Measurements from ENCODE around the gene ILDR2. TPM values are rescaled to one million over a fixed set of nuclear protein-coding genes. Genes with fewer than 3 reads are reported as not detected.
A peak's percentile ranks its signal among the peaks of the same experiment; 100 is the strongest.

Gene ILDR2
- under 1 TPM; 0.06 to 0.18 TPM for polyA plus RNA-seq

GRCh38 chr1:166975361-166976129 lies at the start of gene ILDR2:
Gene ILDR2, minus strand, starts transcription at chr1:166975540. Its CDS starts 272 bp downstream, at chr1:166975268.
- H3K4me3 ChIP-seq (ENCODE audit: low read depth in 1 of 2, low read length in 2 of 2): peak within 1 kb of the TSS; percentile 61 to 71
- no peaks in the 10 kb centered on the region for H3K36me3 ChIP-seq (ENCODE audit: control insufficient read depth in 2 of 2, insufficient read depth in 2 of 2, low read length in 1 of 2)
- 0 to 1% methylated on average over 71 to 97 of the region's 97 CpGs for WGBS, 2 donors
- peak within 1 kb of the TSS; percentile 14 to 34 for H3K27ac ChIP-seq (ENCODE audit: low read depth in 2 of 2, low read length in 1 of 2)
- H3K27me3 ChIP-seq (ENCODE audit: control insufficient read depth in 1 of 2, insufficient read depth in 2 of 2, low read length in 2 of 2): peaks cover 0 to 3% of the 10 kb centered on the region in 2 donors
- no peaks in the 10 kb centered on the region for H3K9me3 ChIP-seq (ENCODE audit: control insufficient read depth in 2 of 2, insufficient read depth in 1 of 2, low read depth in 1 of 2, low read length in 1 of 2)
- no peaks in the 10 kb centered on the region for H3K4me1 ChIP-seq (ENCODE audit: control insufficient read depth in 2 of 2, insufficient read depth in 2 of 2, low read length in 1 of 2)

GRCh38 chr1:167022384-167022783 lies 47.0 kb upstream of the ILDR2 start:
- Histone ChIP-seq H3K27me3 (ENCODE audit: control insufficient read depth in 1 of 2, insufficient read depth in 2 of 2, low read length in 2 of 2) (no peaks in the 10 kb centered on the region), H3K4me1 (ENCODE audit: control insufficient read depth in 2 of 2, insufficient read depth in 2 of 2, low read length in 1 of 2) (no peaks in the 10 kb centered on the region), H3K4me3 (ENCODE audit: low read depth in 1 of 2, low read length in 2 of 2) (no peak overlapping the region), H3K27ac (ENCODE audit: low read depth in 2 of 2, low read length in 1 of 2) (no peak overlapping the region), H3K9me3 (ENCODE audit: control insufficient read depth in 2 of 2, insufficient read depth in 1 of 2, low read depth in 1 of 2, low read length in 1 of 2) (no peaks in the 10 kb centered on the region), H3K36me3 (ENCODE audit: control insufficient read depth in 2 of 2, insufficient read depth in 2 of 2, low read length in 1 of 2) (no peaks in the 10 kb centered on the region)
- 94 to 95% methylated on average over 1 of the region's 1 CpG for WGBS, 2 donors

GRCh38 chr1:167016100-167016750 lies 40.9 kb upstream of the ILDR2 start:
- 69 to 70% methylated on average over 6 of the region's 6 CpGs for WGBS, 2 donors
- Histone ChIP-seq H3K4me1 (ENCODE audit: control insufficient read depth in 2 of 2, insufficient read depth in 2 of 2, low read length in 1 of 2) (no peaks in the 10 kb centered on the region), H3K9me3 (ENCODE audit: control insufficient read depth in 2 of 2, insufficient read depth in 1 of 2, low read depth in 1 of 2, low read length in 1 of 2) (no peaks in the 10 kb centered on the region), H3K4me3 (ENCODE audit: low read depth in 1 of 2, low read length in 2 of 2) (no peak overlapping the region), H3K36me3 (ENCODE audit: control insufficient read depth in 2 of 2, insufficient read depth in 2 of 2, low read length in 1 of 2) (no peaks in the 10 kb centered on the region), H3K27me3 (ENCODE audit: control insufficient read depth in 1 of 2, insufficient read depth in 2 of 2, low read length in 2 of 2) (no peaks in the 10 kb centered on the region), H3K27ac (ENCODE audit: low read depth in 2 of 2, low read length in 1 of 2) (no peak overlapping the region)

GRCh38 chr1:167013108-167013929 lies 38.0 kb upstream of the ILDR2 start:
- H3K27me3 ChIP-seq (ENCODE audit: control insufficient read depth in 1 of 2, insufficient read depth in 2 of 2, low read length in 2 of 2): no peaks in the 10 kb centered on the region
- no peaks in the 10 kb centered on the region for H3K36me3 ChIP-seq (ENCODE audit: control insufficient read depth in 2 of 2, insufficient read depth in 2 of 2, low read length in 1 of 2)
- no peaks in the 10 kb centered on the region for H3K9me3 ChIP-seq (ENCODE audit: control insufficient read depth in 2 of 2, insufficient read depth in 1 of 2, low read depth in 1 of 2, low read length in 1 of 2)
- no peak overlapping the region for H3K27ac ChIP-seq (ENCODE audit: low read depth in 2 of 2, low read length in 1 of 2)
- no peaks in the 10 kb centered on the region for H3K4me1 ChIP-seq (ENCODE audit: control insufficient read depth in 2 of 2, insufficient read depth in 2 of 2, low read length in 1 of 2)
- H3K4me3 ChIP-seq (ENCODE audit: low read depth in 1 of 2, low read length in 2 of 2): no peak overlapping the region
- 48 to 51% methylated on average over 8 of the region's 8 CpGs for WGBS, 2 donors

- no peaks in the 10 kb centered on the region for H3K4me1 ChIP-seq (ENCODE audit: control insufficient read depth in 2 of 2, insufficient read depth in 2 of 2, low read length in 1 of 2)
- no peaks in the 10 kb centered on the region for H3K36me3 ChIP-seq (ENCODE audit: control insufficient read depth in 2 of 2, insufficient read depth in 2 of 2, low read length in 1 of 2)
- H3K27ac ChIP-seq (ENCODE audit: low read depth in 2 of 2, low read length in 1 of 2): no peak overlapping the region
- 69 to 82% methylated on average over 2 of the region's 2 CpGs for WGBS, 2 donors
- H3K27me3 ChIP-seq (ENCODE audit: control insufficient read depth in 1 of 2, insufficient read depth in 2 of 2, low read length in 2 of 2): no peaks in the 10 kb centered on the region
- H3K9me3 ChIP-seq (ENCODE audit: control insufficient read depth in 2 of 2, insufficient read depth in 1 of 2, low read depth in 1 of 2, low read length in 1 of 2): no peaks in the 10 kb centered on the region
- H3K4me3 ChIP-seq (ENCODE audit: low read depth in 1 of 2, low read length in 2 of 2): no peak overlapping the region
Measured at GRCh38 chr1:167012570-167012969, 37.2 kb upstream of the ILDR2 start.

- WGBS, 2 donors: 84 to 93% methylated on average over 1 of the region's 1 CpG
- Histone ChIP-seq H3K4me3 (ENCODE audit: low read depth in 1 of 2, low read length in 2 of 2) (no peak overlapping the region), H3K27me3 (ENCODE audit: control insufficient read depth in 1 of 2, insufficient read depth in 2 of 2, low read length in 2 of 2) (no peaks in the 10 kb centered on the region), H3K4me1 (ENCODE audit: control insufficient read depth in 2 of 2, insufficient read depth in 2 of 2, low read length in 1 of 2) (no peaks in the 10 kb centered on the region), H3K27ac (ENCODE audit: low read depth in 2 of 2, low read length in 1 of 2) (no peak overlapping the region), H3K9me3 (ENCODE audit: control insufficient read depth in 2 of 2, insufficient read depth in 1 of 2, low read depth in 1 of 2, low read length in 1 of 2) (no peaks in the 10 kb centered on the region), H3K36me3 (ENCODE audit: control insufficient read depth in 2 of 2, insufficient read depth in 2 of 2, low read length in 1 of 2) (no peaks in the 10 kb centered on the region)
Measured at GRCh38 chr1:167011560-167012191, 36.3 kb upstream of the ILDR2 start.

- Histone ChIP-seq H3K27me3 (ENCODE audit: control insufficient read depth in 1 of 2, insufficient read depth in 2 of 2, low read length in 2 of 2) (no peaks in the 10 kb centered on the region), H3K27ac (ENCODE audit: low read depth in 2 of 2, low read length in 1 of 2) (no peak overlapping the region), H3K4me1 (ENCODE audit: control insufficient read depth in 2 of 2, insufficient read depth in 2 of 2, low read length in 1 of 2) (no peaks in the 10 kb centered on the region), H3K4me3 (ENCODE audit: low read depth in 1 of 2, low read length in 2 of 2) (no peak overlapping the region), H3K9me3 (ENCODE audit: control insufficient read depth in 2 of 2, insufficient read depth in 1 of 2, low read depth in 1 of 2, low read length in 1 of 2) (no peaks in the 10 kb centered on the region), H3K36me3 (ENCODE audit: control insufficient read depth in 2 of 2, insufficient read depth in 2 of 2, low read length in 1 of 2) (no peaks in the 10 kb centered on the region)
- 61 to 85% methylated on average over 2 of the region's 2 CpGs for WGBS, 2 donors
Measured at GRCh38 chr1:167003711-167004110, 28.4 kb upstream of the ILDR2 start.

GRCh38 chr1:167002354-167002753 lies 27.0 kb upstream of the ILDR2 start:
- Histone ChIP-seq H3K4me3 (ENCODE audit: low read depth in 1 of 2, low read length in 2 of 2) (no peak overlapping the region), H3K27ac (ENCODE audit: low read depth in 2 of 2, low read length in 1 of 2) (no peak overlapping the region), H3K4me1 (ENCODE audit: control insufficient read depth in 2 of 2, insufficient read depth in 2 of 2, low read length in 1 of 2) (no peaks in the 10 kb centered on the region), H3K27me3 (ENCODE audit: control insufficient read depth in 1 of 2, insufficient read depth in 2 of 2, low read length in 2 of 2) (no peaks in the 10 kb centered on the region), H3K9me3 (ENCODE audit: control insufficient read depth in 2 of 2, insufficient read depth in 1 of 2, low read depth in 1 of 2, low read length in 1 of 2) (no peaks in the 10 kb centered on the region), H3K36me3 (ENCODE audit: control insufficient read depth in 2 of 2, insufficient read depth in 2 of 2, low read length in 1 of 2) (no peaks in the 10 kb centered on the region)
- 84 to 85% methylated on average over 2 of the region's 2 CpGs for WGBS, 2 donors

- no peak overlapping the region for H3K27ac ChIP-seq (ENCODE audit: low read depth in 2 of 2, low read length in 1 of 2)
- H3K9me3 ChIP-seq (ENCODE audit: control insufficient read depth in 2 of 2, insufficient read depth in 1 of 2, low read depth in 1 of 2, low read length in 1 of 2): no peaks in the 10 kb centered on the region
- no peaks in the 10 kb centered on the region for H3K27me3 ChIP-seq (ENCODE audit: control insufficient read depth in 1 of 2, insufficient read depth in 2 of 2, low read length in 2 of 2)
- 69 to 88% methylated on average over 1 of the region's 1 CpG for WGBS, 2 donors
- H3K4me3 ChIP-seq (ENCODE audit: low read depth in 1 of 2, low read length in 2 of 2): no peak overlapping the region
- H3K36me3 ChIP-seq (ENCODE audit: control insufficient read depth in 2 of 2, insufficient read depth in 2 of 2, low read length in 1 of 2): no peaks in the 10 kb centered on the region
- no peaks in the 10 kb centered on the region for H3K4me1 ChIP-seq (ENCODE audit: control insufficient read depth in 2 of 2, insufficient read depth in 2 of 2, low read length in 1 of 2)
Measured at GRCh38 chr1:167000546-167000945, 25.2 kb upstream of the ILDR2 start.
